CD14-positive monocyte (primary cell): ENCODE results near the gene TTF1. TPM values are rescaled to one million over a fixed set of nuclear protein-coding genes. Genes with fewer than 3 reads are reported as not detected.

Experiments
- DNase-seq, 3 donors: peaks; one replicate each; pipeline ENCODE4 v3.0.0-alpha.2; 2011 to 2022
- H2AFZ ChIP-seq: 2 replicates; pipeline ENCODE4 v1.6.0; 2012; ENCODE audit warnings: mild to moderate bottlenecking, low read depth, low read length, inconsistent platforms; ENCODE audit not compliant: insufficient read depth, poor library complexity, severe bottlenecking
- H3K27ac ChIP-seq, 2 donors: 1 replicate in 1 of 2; 2 replicates in 1 of 2; pipeline ENCODE4 v1.5.1; 2012 to 2013; ENCODE audit warnings: low read length in 2 of 2, control low read depth in 1 of 2, inconsistent platforms in 1 of 2, low read depth in 1 of 2, mild to moderate bottlenecking in 1 of 2
- H3K27me3 ChIP-seq, 2 donors: one replicate each; pipeline versions ENCODE4 v1.6.0 to v1.6.1; 2011 to 2013; ENCODE audit warnings: low read length in 2 of 2; ENCODE audit not compliant: control insufficient read depth in 2 of 2, insufficient read depth in 2 of 2
- H3K36me3 ChIP-seq, 2 donors: replicated peaks in 1 of 2; 1 replicate in 1 of 2; 2 replicates in 1 of 2; pipeline versions ENCODE4 v1.5.1 to v1.6.1; 2012 to 2013; ENCODE audit warnings: low read length in 2 of 2, control low read depth in 1 of 2, inconsistent platforms in 1 of 2, mild to moderate bottlenecking in 1 of 2; ENCODE audit not compliant: insufficient read depth in 2 of 2, control insufficient read depth in 1 of 2
- H3K4me1 ChIP-seq, 2 donors: 1 replicate in 1 of 2; 2 replicates in 1 of 2; pipeline versions ENCODE4 v1.5.1 to v1.6.1; 2012 to 2013; ENCODE audit warnings: low read length in 2 of 2, control low read depth in 1 of 2, inconsistent platforms in 1 of 2, mild to moderate bottlenecking in 1 of 2, moderate library complexity in 1 of 2; ENCODE audit not compliant: insufficient read depth in 2 of 2, control insufficient read depth in 1 of 2
- H3K4me2 ChIP-seq: replicated peaks from 2 replicates; pipeline ENCODE3; 2012; ENCODE audit warnings: low read length, moderate library complexity, mild to moderate bottlenecking; ENCODE audit not compliant: poor library complexity, severe bottlenecking; ENCODE audit errors: extremely low read depth
- H3K4me3 ChIP-seq, 3 experiments: fragments of 200-600 bp in 1 of 3; sonication (generic) in 1 of 3; replicated peaks in 1 of 3; 1 replicate in 2 of 3; 2 replicates in 1 of 3; pipeline ENCODE4 v1.5.1; 2011 to 2013; ENCODE audit warnings: low read length in 3 of 3, mild to moderate bottlenecking in 3 of 3, control low read depth in 2 of 3, low read depth in 2 of 3, inconsistent platforms in 1 of 3, moderate library complexity in 1 of 3
- H3K79me2 ChIP-seq: 2 replicates; pipeline ENCODE4 v1.6.0; 2012; ENCODE audit warnings: mild to moderate bottlenecking, control low read depth, inconsistent platforms, low read length, moderate library complexity; ENCODE audit not compliant: insufficient read depth
- H3K9ac ChIP-seq: 2 replicates; pipeline ENCODE4 v1.6.0; 2017; ENCODE audit warnings: low read length, mild to moderate bottlenecking; ENCODE audit not compliant: insufficient read depth, poor library complexity, severe bottlenecking
- H3K9me3 ChIP-seq, 2 donors: replicated peaks in 1 of 2; 1 replicate in 1 of 2; 2 replicates in 1 of 2; pipeline versions ENCODE4 v1.5.1 to v1.6.1; 2012 to 2013; ENCODE audit warnings: low read length in 2 of 2, control low read depth in 1 of 2; ENCODE audit not compliant: control insufficient read depth in 1 of 2, insufficient read depth in 1 of 2
- H4K20me1 ChIP-seq: 2 replicates; pipeline ENCODE4 v1.6.0; 2012; ENCODE audit warnings: mild to moderate bottlenecking, low read length, control low read depth, moderate library complexity; ENCODE audit not compliant: insufficient read depth
- H3K27ac Mint-ChIP-seq, 7 donors: one replicate each; pipeline ENCODE4 v1.8.0; 2020; ENCODE audit warnings: mild to moderate bottlenecking in 7 of 7, mixed read lengths in 7 of 7, moderate library complexity in 6 of 7, inconsistent platforms in 2 of 7
- H3K27me3 Mint-ChIP-seq, 3 donors: one replicate each; pipeline ENCODE4 v1.8.0; 2021 to 2022; ENCODE audit warnings: low read depth in 3 of 3, mild to moderate bottlenecking in 3 of 3, mixed read lengths in 3 of 3, moderate library complexity in 3 of 3, inconsistent platforms in 1 of 3
- H3K36me3 Mint-ChIP-seq, 2 donors: one replicate each; pipeline ENCODE4 v1.8.0; 2020; ENCODE audit warnings: mixed read lengths in 2 of 2, inconsistent platforms in 1 of 2, mild to moderate bottlenecking in 1 of 2
- H3K4me1 Mint-ChIP-seq: one replicate; pipeline ENCODE4 v1.8.0; 2020; ENCODE audit warnings: mild to moderate bottlenecking, mixed read lengths
- H3K4me3 Mint-ChIP-seq, 2 donors: one replicate each; pipeline ENCODE4 v1.8.0; 2020; ENCODE audit warnings: mild to moderate bottlenecking in 2 of 2, mixed read lengths in 2 of 2, moderate library complexity in 1 of 2
- H3K9me3 Mint-ChIP-seq, 7 donors: one replicate each; pipeline ENCODE4 v1.8.0; 2020 to 2022; ENCODE audit warnings: mixed read lengths in 7 of 7, mild to moderate bottlenecking in 6 of 7, moderate library complexity in 6 of 7, inconsistent platforms in 2 of 7
- CTCF ChIP-seq: fragments of 200-600 bp; IDR thresholded peaks from one replicate; pipeline ENCODE4 v1.8.0; 2022; ENCODE audit warnings: antibody characterized with exemption, mild to moderate bottlenecking
- WGBS: methylation state at CpG from one replicate; pipeline ENCODE4 v1.1.5; 2013; ENCODE audit warnings: missing lambda C conversion rate; ENCODE audit not compliant: insufficient coverage; 5-methylcytosine and 5-hydroxymethylcytosine counted together
- intact Hi-C, 2 donors: fragments of 100-400 bp; cut with micrococcal nuclease; formaldehyde crosslinking; loops; one replicate each; pipeline versions ENCODE4 v1.15.0 to v1.15.1; 2023
- polyA plus RNA-seq, 3 donors: library from polyadenylated mRNA; depleted of rRNA in 1 of 3; unstranded in 2 of 3; stranded (reverse) in 1 of 3; fragments of 300-500 nt in 2 of 3; fragments of >200 nt in 1 of 3; fragmentation: Illumina TruSeq in 2 of 3; gene quantifications; 1 replicate in 2 of 3; 2 replicates in 1 of 3; pipeline ENCODE4 v1.2.3, GENCODE V29; 2012 to 2021

TTF1 gene
- polyA plus RNA-seq, 3 donors = 2.2 to 5.8 (median 4.1) TPM

- Mint-ChIP-seq H3K27me3 (peaks cover 17 to 32% (median 30%) of the 10 kb centered on the region in 3 donors), H3K4me1 (no peaks in the 10 kb centered on the region), H3K36me3 (no peaks in the 10 kb centered on the region), H3K27ac (no peak overlapping the region), H3K9me3 (peaks cover 0 to 1% (median 0%) of the 10 kb centered on the region in 7 donors), H3K4me3 (no peak overlapping the region)
- intact Hi-C loops = no loop called here
- no peak overlapping the region for H3K4me3 ChIP-seq
- DNase-seq = no peak
- no peak overlapping the region for H3K9ac ChIP-seq
- no peak overlapping the region for H2AFZ ChIP-seq
- no peaks in the 10 kb centered on the region for H4K20me1 ChIP-seq
- no peaks in the 10 kb centered on the region for H3K4me1 ChIP-seq
- no peak overlapping the region for H3K4me2 ChIP-seq
- 88% methylated on average over 3 of the region's 10 CpGs for WGBS
- TF ChIP-seq CTCF = no peak
- H3K9me3 ChIP-seq = no peaks in the 10 kb centered on the region
- peaks cover 0 to 13% of the 10 kb centered on the region in 2 donors for H3K27me3 ChIP-seq
- H3K27ac ChIP-seq = no peak overlapping the region
- H3K79me2 ChIP-seq = no peaks in the 10 kb centered on the region
- H3K36me3 ChIP-seq = no peaks in the 10 kb centered on the region
These were observed 28.2 kb upstream of the TTF1 start for GRCh38 chr9:132434881-132435280.

- no peak overlapping the region for H3K9ac ChIP-seq
- WGBS = 100% methylated on average over 1 of the region's 1 CpG
- no peak overlapping the region for H3K4me3 ChIP-seq
- peaks cover 28 to 46% (median 42%) of the 10 kb centered on the region in 3 donors for H3K27me3 Mint-ChIP-seq
- H3K27ac ChIP-seq = no peak overlapping the region
- H2AFZ ChIP-seq = no peak overlapping the region
- no peak overlapping the region for H3K27ac Mint-ChIP-seq
- H3K27me3 ChIP-seq = peaks cover 7 to 23% of the 10 kb centered on the region in 2 donors
- no peak overlapping the region for H3K4me2 ChIP-seq
- H3K9me3 Mint-ChIP-seq = peaks cover 0 to 4% (median 0%) of the 10 kb centered on the region in 7 donors
- H3K36me3 ChIP-seq = no peaks in the 10 kb centered on the region
- H3K9me3 ChIP-seq = no peaks in the 10 kb centered on the region
- no peaks in the 10 kb centered on the region for H3K36me3 Mint-ChIP-seq
- DNase-seq = no peak
- TF ChIP-seq CTCF = no peak
- H3K4me1 ChIP-seq = no peaks in the 10 kb centered on the region
- no peaks in the 10 kb centered on the region for H3K79me2 ChIP-seq
- no peaks in the 10 kb centered on the region for H3K4me1 Mint-ChIP-seq
- no peaks in the 10 kb centered on the region for H4K20me1 ChIP-seq
- no peak overlapping the region for H3K4me3 Mint-ChIP-seq
- intact Hi-C loops = no loop called here
These were observed 24.4 kb upstream of the TTF1 start for GRCh38 chr9:132430998-132431397.
